Neural cell (in vitro differentiated cells): ENCODE results near the gene SGCD. TPM values are rescaled to one million over a fixed set of nuclear protein-coding genes. Genes with fewer than 3 reads are reported as not detected.

Experiments used
- H2AFZ ChIP-seq: fragments of 200-600, 300-800 bp; sonication (generic), shearing (Covaris generic); 2 replicates; pipeline ENCODE4 v1.6.0; 2014; ENCODE audit warnings: low read depth, mild to moderate bottlenecking, antibody characterized with exemption, low read length, moderate library complexity
- H3F3A ChIP-seq: fragments of 200-600 bp; shearing (Covaris generic); 2 replicates; pipeline ENCODE4 v1.6.1; 2016; ENCODE audit warnings: mild to moderate bottlenecking, moderate library complexity, mixed read lengths, antibody characterized with exemption, low read length; ENCODE audit not compliant: insufficient read depth, poor library complexity, severe bottlenecking
- H3K27ac ChIP-seq: fragments of 200-600, 300-800 bp; sonication (generic), shearing (Covaris generic); 2 replicates; pipeline ENCODE4 v1.5.1; 2014; ENCODE audit warnings: mild to moderate bottlenecking, low read length, moderate library complexity
- H3K27me3 ChIP-seq: fragments of 300-800, 200-600 bp; sonication (generic), shearing (Covaris generic); 2 replicates; pipeline ENCODE4 v1.6.0; 2014; ENCODE audit warnings: mild to moderate bottlenecking, low read depth, low read length, moderate library complexity; ENCODE audit not compliant: insufficient read depth
- H3K36me3 ChIP-seq: fragments of 300-800, 200-600 bp; sonication (generic), shearing (Covaris generic); 2 replicates; pipeline ENCODE4 v1.5.1; 2014; ENCODE audit warnings: mild to moderate bottlenecking, antibody characterized with exemption, low read length, moderate library complexity; ENCODE audit not compliant: insufficient read depth
- H3K4me2 ChIP-seq: fragments of 300-800, 200-600 bp; sonication (generic), shearing (Covaris generic); 2 replicates; pipeline ENCODE4 v1.6.0; 2014; ENCODE audit warnings: mild to moderate bottlenecking, low read length
- H3K4me3 ChIP-seq: fragments of 300-800, 200-600 bp; sonication (generic), shearing (Covaris generic); 2 replicates; pipeline ENCODE4 v1.5.1; 2014; ENCODE audit warnings: mild to moderate bottlenecking, low read length, moderate library complexity
- H3K79me2 ChIP-seq: fragments of 200-600 bp; shearing (Covaris generic); replicated peaks from 2 replicates; pipeline ENCODE4 v1.6.0; 2014; ENCODE audit warnings: mild to moderate bottlenecking, low read length, moderate library complexity; ENCODE audit not compliant: insufficient read depth
- H3K9ac ChIP-seq: fragments of 300-800, 200-600 bp; sonication (generic), shearing (Covaris generic); 2 replicates; pipeline ENCODE4 v1.6.1; 2016; ENCODE audit warnings: mild to moderate bottlenecking, low read length, mixed read lengths
- H3K9me2 ChIP-seq: fragments of 200-600 bp; shearing (Covaris generic); 2 replicates; pipeline ENCODE4 v1.6.1; 2016; ENCODE audit warnings: mild to moderate bottlenecking, low read length, mixed read lengths; ENCODE audit not compliant: insufficient read depth
- H3K9me3 ChIP-seq: fragments of 200-600, 300-800 bp; sonication (generic), shearing (Covaris generic); 2 replicates; pipeline ENCODE4 v1.6.1; 2016; ENCODE audit warnings: mild to moderate bottlenecking, mixed run types, low read length, moderate library complexity, mixed read lengths
- H4K20me1 ChIP-seq: fragments of 200-600 bp; shearing (Covaris generic); 2 replicates; pipeline ENCODE4 v1.6.1; 2016; ENCODE audit warnings: mild to moderate bottlenecking, mixed run types; ENCODE audit not compliant: insufficient read depth
- CTCF ChIP-seq: fragments of 450-650 bp; IDR thresholded peaks from 2 replicates; pipeline ENCODE4 v1.5.1; 2014; ENCODE audit warnings: antibody characterized with exemption, mild to moderate bottlenecking, moderate library complexity; ENCODE audit not compliant: poor library complexity, severe bottlenecking
- EP300 ChIP-seq: fragments of 450-650 bp; conservative IDR thresholded peaks from 2 replicates; pipeline ENCODE4 v1.6.1; 2014; ENCODE audit warnings: antibody characterized with exemption, mild to moderate bottlenecking, moderate library complexity; ENCODE audit not compliant: poor library complexity, severe bottlenecking
- EZH2 ChIP-seq: fragments of 200-600, 300-800 bp; shearing (Covaris generic), sonication (generic); IDR thresholded peaks from 2 replicates; pipeline ENCODE4 v1.6.1; 2014; ENCODE audit warnings: antibody characterized with exemption, low read length, borderline replicate concordance, mild to moderate bottlenecking; ENCODE audit not compliant: insufficient read depth, poor library complexity, severe bottlenecking
- MXI1 ChIP-seq: fragments of 450-650 bp; conservative IDR thresholded peaks from 2 replicates; pipeline ENCODE4 v1.6.1; 2014; ENCODE audit warnings: antibody characterized with exemption, mild to moderate bottlenecking; ENCODE audit not compliant: poor library complexity, severe bottlenecking
- POLR2AphosphoS5 ChIP-seq: IDR thresholded peaks from 2 replicates; pipeline ENCODE4 v1.6.1; 2012
- RAD21 ChIP-seq: fragments of 450-650 bp; conservative IDR thresholded peaks from 2 replicates; pipeline ENCODE4 v1.6.1; 2014; ENCODE audit warnings: antibody characterized with exemption, mild to moderate bottlenecking, moderate library complexity
- SMC3 ChIP-seq: fragments of 450-650 bp; conservative IDR thresholded peaks from 2 replicates; pipeline ENCODE4 v1.6.1; 2014; ENCODE audit warnings: antibody characterized with exemption, mild to moderate bottlenecking, moderate library complexity; ENCODE audit not compliant: poor library complexity
- TAF1 ChIP-seq: IDR thresholded peaks from 2 replicates; pipeline ENCODE4 v1.6.1; 2012; ENCODE audit warnings: low read depth
- polyA plus RNA-seq: library from polyadenylated mRNA; depleted of rRNA; stranded (reverse); fragments of >200 nt; gene quantifications from 2 replicates; pipeline ENCODE4 v1.2.3, GENCODE V29; 2014
- TF ChIP-seq, protein P1 (sequence below): IDR thresholded peaks from 2 replicates; pipeline ENCODE4 v1.6.1; 2012; ENCODE audit warnings: borderline replicate concordance

The SGCD gene
- polyA plus RNA-seq, 1 donor from 2014 or later: 3.4 TPM

GRCh38 chr5:156799171-156799570, 472.2 kb downstream of the SGCD start:
- H3K36me3 ChIP-seq: no peaks in the 10 kb centered on the region
- TF ChIP-seq RAD21: no peak
- no peaks in the 10 kb centered on the region for H3K79me2 ChIP-seq
- no peaks in the 10 kb centered on the region for H3K27me3 ChIP-seq
- no peak overlapping the region for H3K4me2 ChIP-seq
- no peak overlapping the region for H2AFZ ChIP-seq
- no peaks in the 10 kb centered on the region for H4K20me1 ChIP-seq
- no peak overlapping the region for H3K4me3 ChIP-seq
- no peaks in the 10 kb centered on the region for H3K9me2 ChIP-seq
- no peaks in the 10 kb centered on the region for H3K9me3 ChIP-seq
- no peaks in the 10 kb centered on the region for H3F3A ChIP-seq
- no peak overlapping the region for H3K27ac ChIP-seq
- H3K9ac ChIP-seq: no peak overlapping the region

GRCh38 chr5:156800929-156801328, 474.0 kb downstream of the SGCD start:
- no peak overlapping the region for H2AFZ ChIP-seq
- H3K9ac ChIP-seq: no peak overlapping the region
- no peak overlapping the region for H3K4me3 ChIP-seq
- no peaks in the 10 kb centered on the region for H3K36me3 ChIP-seq
- H4K20me1 ChIP-seq: no peaks in the 10 kb centered on the region
- no peaks in the 10 kb centered on the region for H3K9me3 ChIP-seq
- H3F3A ChIP-seq: no peaks in the 10 kb centered on the region
- no peaks in the 10 kb centered on the region for H3K9me2 ChIP-seq
- TF ChIP-seq, protein P1, sequence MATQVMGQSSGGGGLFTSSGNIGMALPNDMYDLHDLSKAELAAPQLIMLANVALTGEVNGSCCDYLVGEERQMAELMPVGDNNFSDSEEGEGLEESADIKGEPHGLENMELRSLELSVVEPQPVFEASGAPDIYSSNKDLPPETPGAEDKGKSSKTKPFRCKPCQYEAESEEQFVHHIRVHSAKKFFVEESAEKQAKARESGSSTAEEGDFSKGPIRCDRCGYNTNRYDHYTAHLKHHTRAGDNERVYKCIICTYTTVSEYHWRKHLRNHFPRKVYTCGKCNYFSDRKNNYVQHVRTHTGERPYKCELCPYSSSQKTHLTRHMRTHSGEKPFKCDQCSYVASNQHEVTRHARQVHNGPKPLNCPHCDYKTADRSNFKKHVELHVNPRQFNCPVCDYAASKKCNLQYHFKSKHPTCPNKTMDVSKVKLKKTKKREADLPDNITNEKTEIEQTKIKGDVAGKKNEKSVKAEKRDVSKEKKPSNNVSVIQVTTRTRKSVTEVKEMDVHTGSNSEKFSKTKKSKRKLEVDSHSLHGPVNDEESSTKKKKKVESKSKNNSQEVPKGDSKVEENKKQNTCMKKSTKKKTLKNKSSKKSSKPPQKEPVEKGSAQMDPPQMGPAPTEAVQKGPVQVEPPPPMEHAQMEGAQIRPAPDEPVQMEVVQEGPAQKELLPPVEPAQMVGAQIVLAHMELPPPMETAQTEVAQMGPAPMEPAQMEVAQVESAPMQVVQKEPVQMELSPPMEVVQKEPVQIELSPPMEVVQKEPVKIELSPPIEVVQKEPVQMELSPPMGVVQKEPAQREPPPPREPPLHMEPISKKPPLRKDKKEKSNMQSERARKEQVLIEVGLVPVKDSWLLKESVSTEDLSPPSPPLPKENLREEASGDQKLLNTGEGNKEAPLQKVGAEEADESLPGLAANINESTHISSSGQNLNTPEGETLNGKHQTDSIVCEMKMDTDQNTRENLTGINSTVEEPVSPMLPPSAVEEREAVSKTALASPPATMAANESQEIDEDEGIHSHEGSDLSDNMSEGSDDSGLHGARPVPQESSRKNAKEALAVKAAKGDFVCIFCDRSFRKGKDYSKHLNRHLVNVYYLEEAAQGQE: no peak
- TF ChIP-seq SMC3 (no peak), TAF1 (no peak), RAD21 (no peak), CTCF (no peak), EZH2 (no peak), MXI1 (no peak), POLR2AphosphoS5 (no peak), EP300 (no peak)
- no peak overlapping the region for H3K27ac ChIP-seq
- H3K4me2 ChIP-seq: no peak overlapping the region
- no peaks in the 10 kb centered on the region for H3K27me3 ChIP-seq
- H3K79me2 ChIP-seq: no peaks in the 10 kb centered on the region

- no peaks in the 10 kb centered on the region for H3K9me2 ChIP-seq
- no peaks in the 10 kb centered on the region for H3K79me2 ChIP-seq
- no peaks in the 10 kb centered on the region for H3K36me3 ChIP-seq
- no peaks in the 10 kb centered on the region for H3F3A ChIP-seq
- H3K27me3 ChIP-seq: no peaks in the 10 kb centered on the region
- no peak overlapping the region for H3K4me2 ChIP-seq
- no peak overlapping the region for H2AFZ ChIP-seq
- TF ChIP-seq EP300 (peak; percentile 34), EZH2 (no peak), SMC3 (no peak), POLR2AphosphoS5 (peak; percentile 57)
- TF ChIP-seq, protein P1: peak; percentile 99
- no peaks in the 10 kb centered on the region for H3K9me3 ChIP-seq
- no peak overlapping the region for H3K4me3 ChIP-seq
- H4K20me1 ChIP-seq: no peaks in the 10 kb centered on the region
- H3K27ac ChIP-seq: peak overlapping the region; percentile 45
- no peak overlapping the region for H3K9ac ChIP-seq
Observed at GRCh38 chr5:156802501-156802900, 475.5 kb downstream of the SGCD start.
